IPS DF 19.7 (cell line): ENCODE results near the gene CCDC171.
"Not testable (repeated sequence)": the region's sequence is repeated elsewhere in the genome, so short reads cannot be mapped to it uniquely, and the experiment has no call there.

Experiments used
- DNase-seq: peaks from one replicate; pipeline ENCODE4 v3.0.0-alpha.2; 2013; ENCODE audit warnings: low read depth, low spot score

The CCDC171 gene

DNA sequence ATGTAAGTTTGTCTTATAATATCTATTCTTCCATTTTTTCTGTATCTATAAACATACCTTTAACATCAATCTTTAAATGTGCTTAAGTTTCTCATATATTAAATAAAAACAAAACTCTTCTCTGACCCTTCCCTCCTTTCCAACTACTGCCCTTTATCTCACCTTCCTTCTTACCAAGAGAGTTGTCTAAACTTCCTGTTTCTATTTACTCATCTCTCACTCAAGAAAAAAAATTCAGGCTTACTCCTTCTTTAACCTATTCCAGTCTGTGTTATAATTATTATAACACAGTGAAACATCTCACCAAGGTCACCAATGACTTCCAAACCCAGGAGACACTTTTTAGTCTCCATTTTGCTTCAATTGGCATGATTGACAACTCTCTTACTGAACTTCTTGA, 140.9 kb downstream of the CCDC171 start:
- DNase-seq = no peak

DNA sequence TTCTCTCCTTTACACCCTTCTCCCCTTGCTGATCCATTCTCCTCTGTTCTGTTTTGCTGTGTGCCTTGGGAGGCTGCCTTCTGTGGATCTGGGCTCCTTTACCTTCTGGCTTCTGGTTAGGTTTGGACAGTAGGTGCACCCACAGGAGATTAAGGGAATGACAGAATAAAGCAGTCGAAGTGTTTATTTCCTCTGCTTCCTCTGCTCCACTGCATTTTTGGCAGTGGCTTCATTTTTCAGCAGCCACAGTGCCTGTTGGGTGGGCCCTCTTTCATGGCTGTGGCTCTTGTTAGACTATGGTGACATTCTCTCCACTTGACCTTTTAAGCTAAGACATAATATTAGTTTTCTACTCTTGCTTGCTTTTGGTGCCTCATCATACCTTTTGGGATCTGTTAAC, 144.1 kb downstream of the CCDC171 start:
- no peak for DNase-seq

DNA sequence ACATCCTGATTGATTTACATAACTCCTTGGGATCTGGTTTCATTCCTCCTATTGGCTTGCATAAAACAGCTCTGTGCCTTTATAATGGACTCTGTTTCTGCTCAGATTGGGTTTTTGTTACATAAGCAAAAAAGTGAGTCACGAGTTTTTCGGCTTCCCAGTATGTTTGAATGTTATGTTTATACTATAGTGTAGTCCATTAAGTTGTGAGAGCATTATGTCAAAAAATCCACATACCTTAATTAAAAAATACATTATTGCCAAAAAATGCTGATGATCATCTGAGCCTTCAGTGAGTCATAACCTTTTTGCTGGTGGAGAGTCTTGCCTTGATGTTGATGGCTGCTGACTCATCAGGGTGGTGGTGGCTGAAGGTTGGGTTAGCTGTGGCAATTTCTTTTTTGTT, 144.6 kb downstream of the CCDC171 start:
- DNase-seq = no peak

DNA sequence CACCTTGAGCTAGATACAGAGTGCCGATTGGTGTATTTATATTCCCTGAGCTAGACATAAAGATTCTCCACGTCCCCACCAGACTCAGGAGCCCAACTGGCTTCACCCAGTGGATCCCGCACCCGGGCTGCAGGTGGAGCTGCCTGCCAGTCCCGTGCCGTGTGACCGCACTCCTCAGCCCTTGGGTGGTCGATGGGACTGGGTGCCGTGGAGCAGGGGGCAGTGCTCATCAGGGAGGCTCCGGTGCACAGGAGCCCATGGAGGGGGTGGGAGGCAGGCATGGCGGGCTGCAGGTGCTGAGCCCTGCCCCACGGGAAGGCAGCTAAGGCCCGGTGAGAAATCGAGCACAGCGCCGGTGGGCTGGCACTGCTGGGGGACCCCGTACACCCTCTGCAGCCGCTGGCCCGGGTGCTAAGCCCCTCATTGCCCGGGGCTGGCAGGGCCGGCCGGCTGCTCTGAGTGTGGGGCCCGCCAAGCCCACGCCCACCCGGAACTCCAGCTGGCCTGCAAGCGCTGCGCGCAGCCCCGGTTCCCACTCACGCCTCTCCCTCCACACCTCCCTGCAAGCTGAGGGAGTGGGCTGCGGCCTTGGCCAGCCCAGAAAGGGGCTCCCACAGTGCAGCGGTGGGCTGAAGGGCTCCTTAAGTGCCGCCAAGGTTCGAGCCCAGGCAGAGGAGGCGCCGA, 147.2 kb downstream of the CCDC171 start:
- DNase-seq = not testable (repeated sequence)

DNA sequence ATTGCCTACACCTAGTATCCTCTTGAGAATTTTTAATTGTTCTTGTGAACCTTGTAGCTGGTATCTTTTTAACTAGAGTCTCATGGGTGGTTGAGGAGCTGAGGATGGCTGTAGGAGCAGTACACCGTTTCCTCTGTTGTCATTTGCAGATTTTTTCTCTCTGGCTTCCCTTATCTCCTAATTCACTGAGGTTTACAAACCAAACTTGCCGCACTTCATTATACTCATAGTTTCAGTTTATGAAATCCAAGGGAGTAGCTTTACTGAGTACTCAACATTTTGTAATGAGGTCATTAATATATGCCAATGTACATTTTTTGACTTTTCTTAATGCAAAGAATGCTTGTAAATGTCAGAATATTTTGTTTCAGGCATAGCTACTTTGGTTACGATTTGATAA, 154.2 kb downstream of the CCDC171 start:
- DNase-seq = no peak

DNA sequence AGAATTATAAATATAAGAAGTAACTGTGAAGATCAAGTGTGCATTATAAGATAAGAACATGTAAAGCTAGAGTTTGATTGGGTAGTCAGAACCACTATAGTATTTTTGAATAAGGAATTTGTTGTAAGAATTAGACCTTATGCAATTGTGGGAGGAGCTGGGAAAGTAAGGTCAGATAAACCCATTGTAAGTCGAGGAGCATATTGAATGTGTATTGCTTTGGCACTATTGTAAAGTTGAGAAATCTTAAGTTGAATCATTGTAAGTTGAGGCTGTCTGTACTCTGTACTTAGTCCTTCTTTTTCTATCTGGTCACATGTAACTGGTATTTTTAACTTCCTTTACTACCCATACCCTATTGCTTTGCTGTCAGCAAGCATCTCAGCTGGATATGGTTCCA, 158.7 kb downstream of the CCDC171 start:
- DNase-seq = no peak

DNA sequence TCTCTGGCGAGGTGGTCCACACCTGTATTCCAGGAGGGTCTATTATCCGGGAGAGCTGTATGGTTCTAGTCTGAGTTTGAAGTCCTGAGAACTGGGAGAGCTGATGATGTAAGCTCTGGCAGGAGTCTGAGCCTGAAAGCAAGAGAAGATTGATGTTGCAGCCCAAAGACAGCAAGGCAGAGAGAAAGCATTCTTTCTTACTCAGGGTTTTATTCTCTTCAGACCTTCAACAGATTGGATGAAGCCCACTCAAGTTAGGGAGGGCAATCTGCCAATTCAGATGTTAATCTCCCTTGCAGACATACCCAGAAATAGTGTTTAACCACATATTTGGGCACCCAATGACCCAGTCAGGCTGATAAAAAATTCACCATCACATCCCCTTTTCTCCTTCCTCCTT, 159.1 kb downstream of the CCDC171 start:
- no peak for DNase-seq

DNA sequence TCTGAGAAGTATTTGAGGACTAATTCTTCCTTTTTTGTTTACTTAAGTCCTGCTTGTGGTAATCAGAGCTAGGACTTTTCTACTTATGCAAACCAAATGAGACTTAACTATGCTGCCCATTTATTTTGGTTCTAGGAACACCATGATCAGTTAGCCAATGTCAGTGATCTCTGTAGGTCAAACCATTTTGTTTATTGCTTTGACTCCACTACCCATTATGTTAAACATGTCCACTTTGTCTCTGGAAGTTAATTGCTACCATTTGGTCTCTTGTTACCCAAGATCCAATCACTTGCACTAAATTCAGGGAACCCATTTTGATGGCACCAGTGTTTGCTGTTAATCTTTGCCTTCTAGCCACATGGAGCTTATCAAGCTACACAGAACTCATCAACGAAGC, 161.9 kb downstream of the CCDC171 start:
- no peak for DNase-seq

DNA sequence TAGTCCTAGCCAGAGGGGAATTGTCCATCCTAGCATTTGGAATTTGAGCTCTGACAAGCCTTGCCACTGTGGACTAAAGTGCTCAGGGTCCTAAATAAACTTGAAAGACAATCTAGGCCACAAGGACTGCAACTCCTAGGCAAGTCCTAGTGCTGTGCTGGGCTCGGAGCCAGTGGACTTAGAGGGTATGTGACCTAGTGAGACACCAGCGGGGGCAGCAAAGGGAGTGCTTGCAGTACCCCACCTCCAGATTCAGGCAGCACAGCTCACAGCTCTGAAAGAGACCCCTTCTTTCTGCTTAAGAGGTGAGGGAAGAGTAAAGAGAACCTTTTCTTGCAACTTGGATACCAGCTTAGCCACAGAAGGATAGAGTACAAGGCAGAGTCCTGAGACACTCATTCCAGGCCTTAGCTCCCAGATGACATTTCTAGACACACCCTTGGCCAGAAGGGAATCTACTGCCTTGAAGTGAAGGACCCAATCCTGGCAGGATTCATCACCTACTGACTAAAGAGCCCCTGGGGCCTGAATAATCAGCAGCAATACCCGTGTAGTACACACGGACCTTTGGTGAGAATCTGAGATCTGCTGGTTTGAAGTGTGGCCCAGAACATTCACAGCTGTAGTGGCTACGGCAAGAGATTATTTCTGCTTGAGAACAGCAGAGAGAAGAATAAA, 164.6 kb downstream of the CCDC171 start:
- DNase-seq = no peak

DNA sequence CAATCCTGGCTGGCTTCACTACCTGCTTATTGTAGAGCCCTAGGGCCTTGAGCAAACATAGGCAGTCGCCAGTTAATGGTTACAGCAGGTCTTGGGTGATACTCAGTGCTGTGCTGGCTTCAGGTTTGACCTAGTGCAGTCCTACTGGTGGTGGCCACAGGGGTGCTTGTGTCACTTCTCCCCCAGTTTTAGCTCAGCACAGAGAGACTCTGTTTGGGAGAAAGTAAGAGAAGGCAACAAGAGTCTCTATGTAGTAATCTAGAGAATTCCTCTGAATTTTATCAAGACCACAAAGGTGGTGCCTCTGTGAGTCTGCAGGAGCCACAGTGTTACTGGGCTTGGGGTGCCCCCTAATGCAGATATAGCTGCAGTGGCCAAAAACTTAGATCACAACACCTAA, 165.6 kb downstream of the CCDC171 start:
- DNase-seq = no peak

DNA sequence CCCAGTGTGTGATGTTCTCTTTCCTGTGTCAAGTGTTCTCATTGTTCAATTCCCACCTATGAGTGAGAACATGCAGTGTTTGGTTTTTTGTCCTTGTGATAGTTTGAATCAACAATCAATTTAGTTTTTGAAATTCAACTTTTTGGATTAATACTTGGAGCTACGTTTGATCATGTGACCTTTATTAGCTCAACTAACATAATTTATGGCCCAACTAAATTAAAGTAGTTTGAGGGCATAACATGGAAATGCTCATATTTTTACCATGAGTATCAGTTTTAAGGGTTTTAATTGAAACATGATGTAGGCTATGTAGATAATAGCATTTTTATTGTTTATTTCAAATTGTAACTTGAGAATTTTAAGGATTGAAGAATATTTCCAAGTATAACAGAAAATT, 168.0 kb downstream of the CCDC171 start:
- no peak for DNase-seq

DNA sequence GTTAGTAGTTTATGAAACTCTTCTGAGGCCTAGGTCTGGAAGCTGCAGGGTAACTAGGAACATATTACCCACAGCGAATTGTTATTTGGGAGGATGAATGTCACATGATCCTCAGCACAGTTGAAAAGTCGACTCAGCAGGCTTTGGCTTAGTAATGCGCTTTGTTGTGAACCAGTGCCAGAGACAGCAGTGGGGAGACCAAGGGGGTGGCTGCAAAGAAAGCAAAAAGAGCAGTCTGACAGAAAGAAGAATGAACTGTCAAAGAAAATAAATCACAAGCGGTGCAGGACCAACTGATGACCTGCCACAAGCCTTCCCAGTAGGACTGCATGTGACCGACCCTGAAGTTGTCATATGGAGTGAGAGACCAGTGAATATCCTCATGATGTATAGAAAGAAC, 170.0 kb downstream of the CCDC171 start:
- no peak for DNase-seq

DNA sequence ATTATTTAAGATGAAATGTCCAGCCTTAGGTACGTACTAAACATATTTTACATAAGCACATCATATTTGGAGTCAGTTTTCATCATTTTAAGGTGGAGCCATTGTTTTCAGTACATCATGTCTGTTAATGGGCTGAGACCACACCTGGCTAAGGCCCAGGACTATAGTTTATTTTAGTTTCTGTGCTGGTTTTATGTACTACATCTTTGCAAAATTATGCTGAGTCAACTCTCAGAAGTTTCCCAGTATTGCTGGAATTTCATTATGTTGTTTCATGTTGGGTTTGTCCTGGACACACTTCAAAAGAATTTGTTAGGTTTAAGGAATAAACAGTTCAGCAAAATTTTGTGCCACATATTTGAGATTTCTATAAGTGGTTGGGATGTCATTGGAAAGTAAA, 171.2 kb downstream of the CCDC171 start:
- DNase-seq = no peak

DNA sequence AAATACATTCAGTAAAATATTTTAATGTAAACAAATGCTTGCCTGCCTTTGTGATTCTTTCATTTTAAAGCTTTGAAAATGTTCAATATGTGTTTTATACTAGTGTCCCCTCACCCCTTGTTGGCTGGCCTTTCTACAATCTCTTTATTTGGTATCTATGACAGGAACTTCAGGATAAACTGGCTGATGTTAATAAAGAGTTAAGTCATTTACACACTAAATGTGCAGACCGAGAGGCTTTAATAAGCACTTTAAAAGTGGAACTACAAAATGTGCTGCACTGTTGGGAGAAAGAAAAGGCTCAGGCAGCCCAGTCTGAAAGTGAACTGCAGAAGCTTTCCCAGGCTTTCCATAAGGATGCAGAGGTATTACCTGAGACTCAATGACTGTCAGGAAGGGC, 171.8 kb downstream of the CCDC171 start:
- no peak for DNase-seq

DNA sequence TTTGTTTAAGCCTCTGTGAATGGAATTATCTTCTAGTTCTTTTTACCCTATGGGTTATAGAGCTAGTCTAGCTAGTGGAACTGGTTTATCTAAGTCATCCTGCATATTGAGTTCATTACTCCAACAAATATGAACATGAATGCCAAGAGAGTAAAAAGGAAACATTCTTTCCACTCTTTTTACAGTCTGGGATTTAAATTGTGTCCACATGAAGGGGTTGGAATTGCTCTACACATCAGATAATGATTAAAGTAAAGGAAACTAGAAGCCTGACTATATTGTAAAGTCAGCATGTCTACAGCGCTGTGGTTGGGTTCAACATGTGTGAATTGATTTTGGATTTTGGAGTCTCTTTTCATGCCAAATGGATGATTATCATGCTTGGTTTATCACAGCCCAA, 173.1 kb downstream of the CCDC171 start:
- DNase-seq = no peak

DNA sequence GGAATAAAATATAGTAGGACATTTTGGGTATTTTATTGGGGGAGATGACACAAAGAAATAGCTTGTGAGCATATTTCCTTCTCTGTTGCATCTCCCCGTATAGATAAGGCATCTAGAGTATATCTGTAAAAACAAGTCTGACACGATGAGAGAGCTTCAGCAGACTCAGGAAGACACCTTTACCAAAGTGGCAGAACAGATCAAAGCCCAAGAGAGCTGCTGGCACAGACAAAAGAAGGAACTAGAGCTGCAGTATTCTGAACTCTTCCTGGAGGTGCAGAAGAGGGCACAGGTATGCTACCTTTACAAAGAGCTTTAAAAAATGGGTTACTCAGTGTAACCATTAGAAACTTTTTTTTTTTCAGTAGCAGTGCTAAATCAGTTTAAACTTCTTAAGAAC, 176.7 kb downstream of the CCDC171 start:
- no peak for DNase-seq

DNA sequence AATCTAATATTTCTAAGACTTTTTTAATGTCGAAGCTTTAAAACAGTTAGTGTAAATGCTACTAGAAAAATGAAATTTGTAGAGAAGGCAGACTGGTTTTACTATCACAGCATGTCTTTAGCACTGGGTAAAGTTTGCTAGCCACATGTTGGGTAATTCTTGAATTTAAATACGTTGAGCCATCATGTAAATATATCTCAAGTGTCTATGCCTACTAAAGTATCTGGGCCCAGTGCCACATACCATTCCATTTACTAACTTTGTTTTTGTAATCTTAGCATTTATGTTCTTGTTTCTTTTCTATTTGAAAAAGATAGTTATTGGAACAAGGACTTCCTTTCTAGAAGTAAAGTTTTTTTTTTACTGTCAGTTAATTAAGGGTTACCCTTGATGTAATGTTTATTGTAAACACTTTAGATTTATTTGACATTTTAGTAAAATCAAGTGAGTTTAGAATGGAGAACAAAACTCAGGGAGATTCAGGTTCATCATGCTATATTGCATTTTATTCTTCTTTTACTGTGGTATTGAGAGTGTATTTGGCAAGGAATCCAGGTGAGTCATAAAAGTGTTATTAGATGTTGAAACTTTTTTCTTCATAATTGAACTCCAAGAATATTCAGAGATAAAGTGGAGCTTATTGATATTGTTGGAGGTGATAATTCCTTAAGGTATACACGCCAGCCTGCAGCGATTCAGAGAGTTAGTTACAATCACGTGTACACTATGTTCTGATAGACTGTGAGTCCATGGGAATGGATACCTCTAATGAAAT, 182.4 kb downstream of the CCDC171 start:
- DNase-seq = no peak

DNA sequence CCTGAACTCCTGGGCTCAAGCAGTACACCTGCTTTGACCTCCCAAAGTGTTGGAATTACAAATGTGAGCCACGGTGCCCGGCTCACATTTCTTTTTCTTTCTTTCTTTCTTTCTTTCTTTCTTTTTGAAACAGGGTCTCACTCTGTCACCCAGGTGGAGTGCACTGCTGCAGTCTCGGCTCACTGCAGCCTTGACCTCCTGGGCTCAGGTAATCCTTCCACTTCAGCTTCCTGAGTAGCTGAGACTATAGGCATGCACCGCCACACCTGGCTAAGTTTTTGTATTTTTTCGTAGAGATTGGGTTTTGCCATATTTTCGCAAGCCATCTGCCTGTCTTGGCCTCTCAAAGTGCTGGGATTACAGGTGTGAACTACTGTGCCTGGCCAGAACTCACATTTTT, 183.7 kb downstream of the CCDC171 start:
- no peak for DNase-seq

DNA sequence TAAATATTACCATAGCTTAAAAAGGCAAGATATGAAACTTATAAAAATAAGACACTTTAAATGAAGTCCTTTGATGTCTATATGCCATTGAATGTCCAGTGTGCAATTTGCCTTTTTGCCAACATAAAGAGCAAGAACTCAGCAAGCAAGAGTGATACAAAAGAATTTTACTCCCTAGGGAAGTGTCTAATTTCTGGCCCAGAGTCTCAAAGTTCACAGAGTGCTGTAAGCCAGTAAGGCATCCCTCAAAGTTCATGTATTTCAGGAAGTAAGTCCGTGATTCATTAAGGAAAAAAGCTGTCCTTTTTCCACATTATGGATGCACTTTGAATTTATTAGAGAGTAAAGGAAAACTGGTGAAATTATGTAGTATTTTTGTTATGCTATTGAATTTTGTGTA, 185.2 kb downstream of the CCDC171 start:
- no peak for DNase-seq

DNA sequence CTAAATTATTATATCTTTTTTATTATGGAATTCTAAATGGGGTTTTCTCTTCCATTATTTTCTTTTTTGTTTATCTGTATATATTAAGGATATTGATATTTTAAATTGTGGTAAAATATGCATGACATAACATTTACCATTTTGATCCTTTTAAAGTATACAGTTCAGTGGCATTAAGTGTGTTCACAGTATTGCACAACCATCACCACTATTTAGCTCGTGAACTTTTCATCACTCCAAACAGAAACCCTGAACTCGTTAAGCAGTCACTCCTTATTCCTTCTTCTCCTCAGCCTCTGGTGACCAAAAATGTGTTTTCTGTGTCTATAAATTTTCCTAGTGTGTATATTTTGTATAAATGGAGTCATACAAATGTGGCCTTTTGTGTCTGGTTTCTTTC, 188.2 kb downstream of the CCDC171 start:
- no peak for DNase-seq

DNA sequence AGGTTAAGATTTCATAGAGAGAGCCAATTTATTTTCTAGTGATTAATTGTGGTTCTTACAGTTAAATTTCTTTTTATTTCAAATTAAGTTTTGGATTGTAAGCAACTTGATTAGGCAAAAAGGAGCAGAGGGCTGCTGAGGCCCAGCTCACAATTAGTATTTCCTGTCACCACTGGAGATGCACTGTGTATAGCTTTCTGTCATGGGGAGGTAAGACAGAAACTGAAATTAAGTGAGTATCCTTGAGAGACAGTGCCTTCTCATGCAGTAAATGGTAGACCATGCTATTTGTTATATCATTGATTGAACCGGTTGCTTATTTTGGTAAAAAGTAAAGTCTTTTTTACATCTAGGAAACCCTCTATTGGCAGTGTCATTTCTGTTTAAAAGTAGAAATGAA, 190.7 kb downstream of the CCDC171 start:
- no peak for DNase-seq

DNA sequence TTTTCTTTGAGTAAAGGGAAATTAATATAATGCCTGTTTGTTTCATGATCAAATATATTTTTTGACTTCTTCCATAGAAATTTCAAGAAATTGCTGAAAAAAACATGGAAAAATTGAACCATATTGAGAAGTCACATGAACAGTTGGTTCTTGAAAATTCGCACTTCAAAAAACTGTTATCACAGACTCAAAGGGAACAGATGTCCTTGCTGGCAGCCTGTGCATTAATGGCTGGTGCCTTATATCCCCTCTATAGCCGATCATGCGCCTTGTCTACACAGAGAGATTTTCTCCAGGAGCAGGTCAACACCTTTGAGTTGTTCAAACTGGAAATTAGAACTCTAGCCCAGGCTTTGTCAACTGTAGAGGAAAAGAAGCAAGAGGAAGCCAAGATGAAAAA, 191.4 kb downstream of the CCDC171 start:
- DNase-seq = no peak

DNA sequence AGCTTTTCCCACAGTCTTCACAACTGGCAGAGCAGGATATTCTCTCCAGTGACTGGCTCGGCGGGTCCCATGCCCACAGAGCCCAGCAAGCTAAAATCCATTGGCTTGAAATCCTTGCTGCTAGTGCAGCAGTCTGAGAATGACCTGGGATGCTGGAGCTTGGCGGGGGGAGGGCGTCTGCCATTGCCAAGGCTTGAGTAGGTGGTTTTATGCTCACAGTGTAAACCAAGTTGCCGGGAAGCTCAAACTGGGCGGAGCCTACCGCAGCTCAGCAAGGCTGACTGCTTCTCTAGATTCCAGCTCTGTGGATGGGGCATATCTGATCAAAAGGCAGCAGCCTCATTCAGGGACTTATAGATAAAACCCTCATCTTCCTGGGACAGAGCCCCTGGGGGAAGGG, 194.1 kb downstream of the CCDC171 start:
- no peak for DNase-seq
